Activated CD4-positive, alpha-beta T cell treated with anti-CD3 and anti-CD28 coated beads, Interleukin-2, Interleukin-4, amounts not matched to agents 100 ng/mL and 50 ng/mL, durations not matched to agents 16 hours and 8 hours (primary cell): Measurements from ENCODE around the gene INTS1.
"Not testable (repeated sequence)": the region's sequence is repeated elsewhere in the genome, so short reads cannot be mapped to it uniquely, and the experiment has no call there.

Source experiments
- DNase-seq: peaks from one replicate; pipeline ENCODE4 v3.0.0-alpha.2; 2020; ENCODE audit warnings: low spot score

The INTS1 gene

DNA sequence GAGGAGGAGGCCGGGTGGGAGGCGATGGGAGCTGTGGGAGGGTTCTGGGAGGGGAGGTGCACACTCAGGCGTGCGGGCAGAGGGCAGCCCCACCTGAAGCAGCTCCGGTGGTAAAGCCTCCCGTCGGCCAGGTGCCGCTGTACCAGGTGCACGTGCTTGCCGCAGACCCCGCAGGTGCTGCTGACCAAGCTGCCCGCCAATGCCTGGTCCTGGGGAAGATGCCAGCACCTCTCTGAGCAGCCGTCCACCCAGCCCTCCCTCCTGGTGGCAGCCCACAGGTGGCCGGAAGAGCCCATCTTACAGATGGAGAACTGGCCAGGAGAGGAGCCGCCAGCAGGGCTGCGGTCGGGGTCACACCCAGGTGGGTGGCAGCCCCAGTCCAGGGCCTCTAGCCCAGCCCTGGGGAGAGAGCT is 57.6 kb downstream of the INTS1 start:
- DNase-seq = no peak

DNA sequence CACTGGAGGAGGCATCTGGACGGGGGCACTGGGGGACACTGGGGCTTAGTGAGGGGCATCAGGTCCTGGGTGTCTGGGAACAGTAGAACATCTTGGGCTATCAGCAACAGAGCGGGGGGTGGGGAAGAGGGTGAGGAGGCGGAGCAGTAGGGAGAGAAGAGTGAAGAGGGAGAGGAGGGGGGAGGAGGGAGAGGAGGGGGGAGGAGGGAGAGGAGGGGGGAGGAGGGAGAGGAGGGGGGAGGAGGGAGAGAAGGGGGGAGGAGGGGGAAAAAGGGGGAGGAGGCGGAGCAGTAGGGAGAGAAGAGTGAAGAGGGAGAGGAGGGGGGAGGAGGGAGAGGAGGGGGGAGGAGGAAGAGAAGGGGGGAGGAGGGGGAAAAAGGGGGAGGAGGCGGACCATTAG is 58.2 kb downstream of the INTS1 start:
- not testable (repeated sequence) for DNase-seq

DNA sequence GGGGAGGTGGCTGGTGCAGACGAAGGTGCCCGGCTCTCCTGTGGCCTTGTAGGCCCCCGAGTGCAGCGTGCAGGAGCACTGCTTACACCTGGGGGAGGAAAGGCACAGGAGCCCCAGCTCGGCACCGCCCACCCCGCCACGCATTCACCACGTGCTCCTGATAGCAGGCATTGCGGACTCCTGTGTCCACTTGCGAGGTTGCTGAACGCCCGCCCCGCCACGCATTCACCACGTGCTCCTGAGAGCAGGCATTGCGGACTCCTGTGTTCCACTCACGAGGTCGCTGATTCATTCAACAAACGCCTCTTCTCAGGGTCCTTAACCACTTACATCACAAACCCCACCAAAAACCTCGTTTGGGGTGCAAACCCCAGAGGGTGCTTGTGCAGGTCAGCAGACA is 58.8 kb downstream of the INTS1 start:
- no peak for DNase-seq

DNA sequence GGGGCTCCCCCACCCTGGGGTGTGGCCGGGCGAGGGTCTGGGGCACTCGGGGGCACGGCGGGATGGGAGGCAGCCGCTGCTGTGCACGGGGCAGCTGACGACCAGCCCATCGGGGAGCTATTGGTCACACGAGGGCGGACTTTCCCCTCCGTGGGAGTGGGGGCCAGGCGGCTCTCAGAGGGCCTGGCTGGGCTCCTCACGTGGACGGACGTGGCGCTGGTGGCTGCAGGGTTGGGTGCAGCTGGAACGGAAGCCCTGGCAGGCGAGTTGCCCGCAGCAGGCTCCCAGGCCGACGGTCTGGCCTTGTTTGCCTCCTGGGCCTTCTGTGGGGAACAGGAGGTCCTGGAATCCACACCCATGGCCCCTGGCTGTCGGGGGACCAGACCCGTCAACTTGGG is 59.3 kb downstream of the INTS1 start:
- DNase-seq = no peak

DNA sequence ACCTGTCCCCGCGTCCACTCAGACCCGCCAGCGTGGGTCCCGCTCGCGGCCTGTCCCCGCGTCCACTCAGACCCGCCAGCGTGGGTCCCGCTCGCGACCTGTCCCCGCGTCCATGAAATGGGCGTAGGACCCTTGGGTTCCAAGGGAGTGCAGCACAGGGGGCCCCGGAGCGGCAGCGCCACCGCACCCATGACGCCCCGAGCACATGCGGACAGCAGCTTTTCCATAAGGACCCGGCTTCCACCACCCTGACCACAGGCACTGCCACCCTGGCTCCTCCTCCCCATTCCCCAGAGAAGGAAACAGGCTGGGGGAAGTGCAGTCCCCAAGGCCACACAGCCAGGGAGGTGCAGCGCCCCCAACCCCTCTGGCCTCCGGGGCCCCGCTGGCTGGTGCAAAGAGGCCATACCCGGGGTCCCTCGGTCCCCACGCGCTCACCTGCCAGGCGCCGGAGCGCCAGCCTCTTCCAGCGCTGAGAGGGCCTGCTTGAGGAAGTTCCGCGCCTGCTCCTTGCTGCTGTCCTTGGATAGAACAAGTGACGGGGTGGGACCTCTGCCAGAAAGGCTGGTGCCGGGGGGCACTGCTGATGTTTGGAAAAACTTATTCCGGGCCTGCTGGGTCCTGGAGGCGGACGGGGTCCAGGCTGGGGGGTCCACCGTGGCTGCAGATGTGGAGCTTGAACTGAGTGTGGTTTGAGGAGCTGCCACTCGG is 59.8 kb downstream of the INTS1 start:
- no peak for DNase-seq

DNA sequence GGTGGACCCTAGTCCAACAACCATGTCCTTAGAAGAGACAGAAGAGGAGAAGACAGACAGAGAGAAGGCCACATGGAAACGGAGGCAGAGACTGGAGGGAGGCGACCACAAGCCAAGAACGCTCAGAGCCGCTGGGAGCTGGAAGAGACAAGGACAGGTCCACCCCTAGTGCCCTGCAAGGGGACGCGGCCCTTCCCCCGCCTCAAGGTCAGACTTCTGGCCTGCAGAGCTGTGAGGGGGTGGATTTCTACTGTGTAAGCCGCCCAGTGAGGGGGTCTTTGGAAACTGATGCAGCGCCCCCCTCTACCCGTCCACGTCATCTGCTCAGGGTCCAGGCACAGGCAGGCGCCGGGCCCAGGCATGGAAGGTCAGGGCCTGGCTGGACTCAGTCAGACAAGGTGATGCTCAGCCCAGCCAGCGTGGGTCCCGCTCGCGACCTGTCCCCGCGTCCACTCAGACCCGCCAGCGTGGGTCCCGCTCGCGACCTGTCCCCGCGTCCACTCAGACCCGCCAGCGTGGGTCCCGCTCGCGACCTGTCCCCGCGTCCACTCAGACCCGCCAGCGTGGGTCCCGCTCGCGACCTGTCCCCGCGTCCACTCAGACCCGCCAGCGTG is 60.5 kb downstream of the INTS1 start:
- not testable (repeated sequence) for DNase-seq

DNA sequence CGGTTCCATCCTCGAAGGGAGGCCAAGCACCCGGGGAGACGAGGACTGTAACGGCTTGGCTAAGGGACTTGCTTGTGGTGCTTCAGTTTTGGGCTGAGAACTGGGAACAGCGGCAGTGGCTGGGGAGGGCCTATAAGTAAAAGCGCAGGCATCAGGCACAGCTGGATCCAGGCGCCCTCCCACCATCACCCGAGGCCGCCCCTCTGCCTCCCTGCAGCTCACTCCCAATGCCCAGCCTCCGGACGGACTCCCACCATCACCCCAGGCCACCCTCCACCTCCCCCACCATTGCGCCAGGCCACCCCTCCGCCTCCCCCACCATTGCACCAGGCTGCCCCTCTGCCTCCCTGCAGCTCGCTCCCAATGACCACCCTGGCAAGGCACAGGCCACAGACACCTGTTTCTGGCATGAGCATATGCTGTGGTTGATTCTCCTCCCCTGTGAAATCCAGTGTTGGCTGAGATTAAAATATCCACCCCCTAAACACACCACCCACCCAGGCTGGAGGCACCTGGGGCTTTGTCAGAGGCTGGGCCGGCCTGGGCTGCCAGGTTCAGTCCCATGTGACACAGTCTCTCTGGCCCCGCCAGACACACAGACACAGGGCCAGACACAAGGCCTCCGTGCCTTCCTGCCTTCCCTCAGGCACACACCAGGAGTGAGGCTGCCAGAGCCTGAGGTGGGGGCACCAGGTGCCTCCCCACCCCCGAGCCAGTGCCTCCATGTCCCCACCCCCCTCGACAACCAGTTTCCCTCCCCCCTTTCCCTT is 61.6 kb downstream of the INTS1 start:
- DNase-seq = no peak

DNA sequence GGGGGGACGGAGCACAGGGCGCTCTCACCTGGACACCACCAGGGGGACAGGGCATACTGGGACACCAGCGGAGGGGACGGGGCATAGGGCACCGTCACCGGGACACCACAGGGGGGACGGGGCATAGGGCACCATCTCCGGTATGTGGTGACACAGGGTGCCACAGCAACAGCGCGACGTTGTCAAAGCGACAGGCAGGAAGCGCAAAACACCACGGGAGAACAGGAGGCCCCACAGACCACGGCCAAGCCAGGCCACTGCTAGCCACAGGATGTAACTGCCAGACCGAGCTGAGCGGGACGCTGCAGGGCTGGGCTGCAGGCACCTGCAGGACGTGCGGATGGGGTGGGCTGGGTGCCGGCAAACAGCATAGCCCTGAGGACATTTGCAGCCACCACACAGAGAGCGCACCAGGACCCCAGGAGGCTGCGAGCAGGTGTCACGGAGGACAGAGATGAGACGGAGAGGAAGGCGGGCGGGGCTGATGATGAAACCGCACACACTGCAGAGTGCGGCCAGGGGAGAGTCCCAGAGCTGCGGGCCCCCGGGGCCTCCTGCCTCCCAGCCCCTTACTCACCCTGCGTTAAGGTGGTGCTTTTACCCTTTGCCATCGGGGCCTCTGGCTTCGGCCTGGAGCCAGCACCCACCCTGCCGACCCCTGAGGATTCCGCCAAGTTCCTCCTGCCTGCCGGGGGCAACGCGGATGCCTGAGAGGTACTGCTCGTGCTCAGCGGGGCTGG is 62.4 kb downstream of the INTS1 start:
- DNase-seq = no peak

DNA sequence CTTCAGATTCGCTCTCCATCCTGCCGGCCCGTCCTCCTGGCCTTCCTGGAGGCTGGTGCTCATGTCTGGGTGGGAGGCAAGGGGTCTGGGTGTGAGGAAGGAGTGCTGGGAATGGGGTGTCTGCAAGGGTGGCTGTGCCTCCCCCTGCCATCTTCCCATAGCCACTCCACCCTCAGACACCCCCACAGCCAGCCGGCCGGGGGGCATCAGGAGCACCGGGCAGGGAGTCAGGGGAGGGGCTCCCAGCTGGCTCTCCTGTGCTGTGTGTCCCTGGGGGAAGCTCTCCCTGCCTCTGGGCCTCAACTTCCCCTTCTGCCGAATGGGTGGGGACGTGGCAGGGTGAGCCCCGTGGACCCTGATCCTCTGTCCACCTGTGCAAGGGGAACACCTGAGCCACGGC is 63.6 kb downstream of the INTS1 start:
- no peak for DNase-seq

DNA sequence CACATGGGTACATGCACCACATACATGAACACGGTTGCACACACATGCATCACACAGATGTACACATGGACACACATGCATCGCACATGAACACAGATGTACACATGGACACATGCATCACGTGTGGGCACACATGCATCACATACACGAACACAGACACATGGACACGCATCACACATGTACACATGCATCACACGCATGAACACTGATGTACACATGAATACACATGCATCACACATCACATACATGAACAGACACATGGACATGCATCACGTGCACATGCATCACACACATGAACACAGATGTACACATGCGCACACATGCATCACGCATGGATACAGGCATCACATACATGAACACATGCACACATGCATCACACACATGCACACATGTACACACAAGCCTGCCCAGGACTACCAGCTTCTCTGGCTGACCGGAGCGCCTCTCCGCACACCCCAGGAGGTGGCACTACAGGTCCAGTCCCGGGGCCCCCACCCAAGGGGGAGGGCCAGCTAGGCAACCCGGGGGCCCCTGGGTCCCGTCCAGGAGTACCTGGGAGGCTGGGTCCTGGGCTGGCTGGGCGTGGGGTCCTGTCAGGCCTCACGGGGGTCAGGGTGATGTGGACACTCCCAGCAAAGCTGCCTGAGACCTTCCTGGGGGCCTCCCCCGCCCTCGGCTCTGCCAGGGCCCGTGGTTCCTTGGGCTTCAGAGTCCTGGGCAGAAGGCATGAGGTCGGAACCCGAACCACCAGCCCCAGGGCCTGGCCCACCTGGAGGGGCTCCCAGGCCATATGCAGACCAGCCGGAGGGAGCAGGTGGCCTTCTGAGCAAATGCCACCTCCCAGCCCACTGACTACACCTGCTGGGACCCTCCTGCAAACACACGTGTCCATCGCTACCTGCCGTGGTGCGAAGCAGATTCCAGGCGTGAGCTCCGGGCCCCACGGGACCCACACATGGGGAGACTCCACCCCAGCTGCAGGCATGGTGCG is 64.5 kb downstream of the INTS1 start:
- DNase-seq = no peak

DNA sequence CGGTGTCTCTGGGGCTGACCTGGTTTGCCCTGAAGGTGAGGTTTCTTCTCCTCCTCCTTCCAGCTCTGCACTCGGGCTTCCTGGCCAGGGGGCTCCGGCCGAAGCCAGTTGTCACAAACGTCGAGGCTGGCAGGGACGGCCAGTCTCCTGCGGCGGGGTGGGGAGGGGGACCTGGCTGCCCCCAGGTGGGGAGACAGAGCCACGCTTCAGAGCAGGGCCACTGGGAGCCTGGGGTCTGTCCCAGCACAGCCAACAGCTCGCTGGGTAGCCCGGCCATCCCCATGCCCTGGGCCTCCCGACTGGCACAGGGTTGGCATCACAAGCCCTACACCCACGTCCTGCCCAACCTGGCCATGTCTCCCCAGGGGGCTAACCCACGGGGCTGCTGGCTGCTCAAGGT is 65.4 kb downstream of the INTS1 start:
- DNase-seq = no peak

DNA sequence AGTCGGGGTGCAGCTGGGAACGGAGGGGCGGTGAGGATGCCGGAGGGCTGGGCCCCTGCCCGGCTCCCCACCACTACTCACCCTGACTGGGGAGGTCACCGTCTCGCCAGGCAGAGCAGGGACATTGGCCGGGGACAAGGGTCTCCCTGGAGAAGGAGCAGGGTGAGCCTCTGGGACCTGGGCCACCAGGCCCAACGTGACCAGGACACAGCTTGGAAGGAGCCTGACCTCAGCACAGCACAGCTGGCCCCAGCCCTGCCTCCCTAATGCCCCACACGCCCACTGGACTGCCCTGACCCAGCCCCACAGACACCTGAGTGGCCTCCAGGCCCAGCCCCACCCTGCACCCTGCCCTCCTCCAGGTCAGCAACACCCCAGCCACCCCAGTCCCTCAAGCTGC is 66.0 kb downstream of the INTS1 start:
- no peak for DNase-seq

DNA sequence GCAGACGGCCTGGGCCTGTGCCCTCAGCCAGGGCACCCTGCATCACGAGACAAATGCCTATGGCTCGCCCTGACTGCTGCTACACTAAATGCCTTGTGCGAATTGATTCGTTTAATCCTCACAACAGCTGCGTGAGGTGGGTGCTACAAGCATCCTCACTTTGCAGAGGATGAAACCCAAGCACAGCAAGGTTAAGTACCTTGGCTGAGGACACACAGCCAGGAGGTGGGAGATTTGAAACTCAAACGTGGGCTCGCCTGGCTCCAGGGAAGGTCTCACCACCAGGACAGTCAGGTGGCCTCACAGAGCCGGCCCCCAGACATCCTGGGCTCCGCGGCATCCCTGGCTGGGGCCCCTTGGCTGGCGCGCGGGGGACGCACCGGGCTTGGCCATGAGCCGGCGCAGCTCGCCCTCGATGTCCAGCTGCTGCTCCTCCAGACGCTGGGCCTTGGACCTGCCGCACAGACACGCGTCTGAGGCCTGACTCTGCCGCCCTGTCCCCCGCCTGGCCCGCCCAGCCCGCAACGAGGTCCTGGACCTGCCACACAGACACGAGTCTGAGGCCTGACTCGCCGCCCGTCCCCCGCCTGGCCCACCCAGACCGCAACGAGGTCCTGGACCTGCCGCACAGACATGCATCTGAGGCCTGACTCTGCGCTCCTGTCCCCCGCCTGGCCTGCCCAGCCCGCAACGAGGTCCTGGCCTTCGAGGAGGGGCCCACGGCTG is 66.9 kb downstream of the INTS1 start:
- no peak for DNase-seq

DNA sequence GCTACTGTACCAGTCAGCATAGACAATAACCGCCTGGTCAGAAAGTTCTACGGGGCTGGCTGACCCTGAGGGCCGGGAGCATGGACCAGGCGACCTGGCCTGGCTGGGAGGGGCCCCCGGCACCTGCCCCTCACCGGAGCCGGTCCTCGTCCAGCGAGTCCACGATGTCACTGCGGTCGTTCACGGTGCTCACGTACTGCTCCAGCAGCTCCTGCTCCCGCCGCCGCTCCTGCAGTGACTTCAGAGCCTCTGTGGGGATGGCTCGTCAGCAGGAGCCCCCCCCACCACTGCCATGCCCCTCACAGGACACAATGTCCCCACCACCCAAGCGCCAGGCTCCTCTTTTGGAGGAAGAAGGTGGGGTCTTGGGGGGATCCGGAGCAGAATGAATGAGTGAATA is 67.6 kb downstream of the INTS1 start:
- DNase-seq = no peak

DNA sequence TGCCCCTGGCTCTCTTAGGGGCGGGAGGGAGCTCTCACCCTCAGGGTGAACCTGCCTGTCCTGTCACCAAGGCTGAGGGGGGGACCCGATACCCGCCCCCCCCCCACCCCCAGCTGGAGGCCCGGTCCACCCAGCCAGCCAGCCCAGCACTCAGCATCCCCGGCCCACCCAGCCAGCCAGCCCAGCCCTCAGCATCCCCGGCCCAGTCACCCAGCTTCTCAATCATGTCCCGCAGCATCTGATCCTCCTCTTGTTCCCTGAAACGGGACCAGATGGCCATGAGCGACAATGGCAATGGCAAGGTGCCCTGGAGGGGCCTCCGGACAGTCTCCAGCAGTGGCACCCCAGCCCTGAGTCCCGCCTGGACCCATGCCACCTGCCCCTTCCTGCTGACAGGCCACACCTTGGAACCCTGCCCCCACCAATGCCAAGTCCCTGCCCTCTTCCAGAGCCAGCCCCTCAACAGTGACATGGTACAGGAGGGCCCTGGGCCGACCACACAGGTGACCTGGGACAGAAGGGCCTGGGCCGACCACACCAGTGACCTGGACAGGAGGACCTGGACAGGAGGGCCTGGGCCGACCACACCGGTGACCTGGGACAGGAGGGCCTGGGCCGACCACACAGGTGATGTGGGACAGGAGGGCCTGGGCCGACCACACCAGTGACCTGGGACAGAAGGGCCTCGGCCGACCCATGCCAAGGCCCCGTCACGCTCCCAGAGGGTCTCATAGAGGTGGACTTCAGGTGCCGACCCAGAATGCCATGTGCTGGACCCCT is 69.1 kb downstream of the INTS1 start:
- no peak for DNase-seq

DNA sequence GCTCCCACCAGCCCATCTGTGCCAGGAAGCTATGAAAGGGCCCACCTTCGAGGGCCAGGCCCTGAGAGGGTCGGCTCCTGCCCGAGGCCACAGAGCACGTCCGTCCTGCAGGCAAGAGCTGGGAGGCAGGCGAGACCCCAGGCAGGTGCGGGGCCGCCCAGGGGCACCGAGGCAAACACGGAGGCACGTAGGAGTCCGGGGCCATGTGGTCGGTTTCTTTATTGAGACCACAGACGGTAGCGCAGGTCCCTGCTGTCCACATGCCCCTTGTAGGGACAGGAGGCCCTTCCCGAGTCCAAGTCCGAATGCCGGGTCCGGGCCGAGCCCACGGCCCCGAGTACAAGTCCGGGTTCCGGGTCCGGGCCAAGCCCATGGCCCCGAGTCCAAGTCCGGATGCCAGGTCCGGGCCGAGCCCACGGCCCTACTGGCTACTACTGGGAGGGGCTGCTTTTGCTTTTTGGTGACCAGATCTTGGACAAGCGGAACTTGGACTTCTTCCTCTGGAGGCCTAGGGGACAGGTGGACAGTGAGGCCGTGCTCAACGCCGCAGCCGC is 69.9 kb downstream of the INTS1 start:
- DNase-seq = no peak

DNA sequence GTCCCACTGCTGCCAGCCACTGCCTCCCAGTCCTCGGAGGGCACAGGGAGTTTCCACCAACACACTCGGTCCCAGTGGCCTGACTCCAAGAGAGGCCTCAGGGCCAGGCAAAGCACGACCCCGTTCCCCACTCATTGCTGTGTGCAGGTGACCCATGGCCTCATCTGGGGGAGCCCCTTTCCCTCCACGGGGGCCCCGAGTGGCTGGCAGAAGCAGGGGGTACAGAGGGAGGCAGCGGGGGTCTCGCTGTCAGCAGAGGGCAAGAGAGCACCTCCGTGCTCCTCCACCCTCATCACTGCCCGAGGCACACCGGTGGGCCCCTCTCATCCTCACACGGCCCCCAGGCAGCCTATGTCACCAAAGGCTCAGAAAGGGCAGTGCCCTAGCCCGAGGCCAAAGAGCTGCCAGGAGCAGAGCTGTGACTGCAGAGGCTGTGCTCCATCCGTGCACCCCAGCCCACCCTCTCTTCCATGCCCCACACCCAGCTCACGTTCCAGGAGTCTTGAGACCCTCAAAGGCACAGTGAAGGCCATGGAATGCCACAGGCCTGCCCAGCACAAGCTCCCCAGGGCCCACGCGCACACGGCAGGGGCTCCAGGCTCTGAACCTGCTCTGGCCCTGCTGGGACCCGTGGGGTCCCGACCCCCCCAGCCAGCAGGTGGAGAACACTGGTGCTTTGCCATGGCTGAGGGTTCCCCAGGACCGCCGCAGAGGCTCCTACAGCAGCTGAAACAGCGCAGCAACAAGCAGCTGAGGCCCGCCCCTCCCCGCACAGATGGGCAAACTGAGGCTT is 70.9 kb downstream of the INTS1 start:
- no peak for DNase-seq

DNA sequence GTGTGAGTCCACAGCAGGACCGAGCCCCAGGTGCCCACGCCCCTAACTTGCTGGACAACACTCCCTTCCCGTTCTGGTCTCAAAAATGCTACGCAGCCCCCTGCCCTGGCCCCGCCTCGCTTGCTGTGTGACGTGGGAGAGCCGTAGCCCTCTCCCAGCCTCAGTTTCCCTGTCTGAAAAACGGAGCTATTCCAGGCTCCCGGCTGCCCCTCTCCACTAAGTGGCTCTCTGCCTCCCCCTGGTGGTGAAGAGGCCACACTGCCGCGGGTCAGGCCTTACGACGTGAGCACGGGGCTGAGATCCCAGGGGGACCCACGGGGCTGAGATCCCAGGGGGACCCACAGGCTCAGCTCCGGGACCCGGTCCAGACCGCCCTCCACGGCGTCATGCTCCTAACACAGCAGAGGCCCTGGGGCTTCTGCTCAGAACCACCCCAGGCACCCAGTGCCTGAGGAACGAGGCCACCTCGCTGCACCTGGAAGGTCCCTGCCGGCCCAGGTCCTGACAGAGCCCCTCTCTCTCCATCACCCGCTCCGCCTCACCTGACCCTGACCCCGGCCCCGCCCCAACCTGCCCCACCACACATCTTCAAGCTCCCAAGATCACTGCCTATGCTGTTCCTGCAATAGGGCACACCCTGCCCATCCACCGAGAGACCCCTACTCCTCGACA is 71.6 kb downstream of the INTS1 start:
- DNase-seq = peak; percentile 80
